ENCODE results near the gene JUP. TPM values are rescaled to one million over a fixed set of nuclear protein-coding genes. Genes with fewer than 3 reads are reported as not detected.

JUP gene
- total and polyA plus RNA-seq, 4 donors = 39.1 to 56.0 (median 44.2) TPM

DNA sequence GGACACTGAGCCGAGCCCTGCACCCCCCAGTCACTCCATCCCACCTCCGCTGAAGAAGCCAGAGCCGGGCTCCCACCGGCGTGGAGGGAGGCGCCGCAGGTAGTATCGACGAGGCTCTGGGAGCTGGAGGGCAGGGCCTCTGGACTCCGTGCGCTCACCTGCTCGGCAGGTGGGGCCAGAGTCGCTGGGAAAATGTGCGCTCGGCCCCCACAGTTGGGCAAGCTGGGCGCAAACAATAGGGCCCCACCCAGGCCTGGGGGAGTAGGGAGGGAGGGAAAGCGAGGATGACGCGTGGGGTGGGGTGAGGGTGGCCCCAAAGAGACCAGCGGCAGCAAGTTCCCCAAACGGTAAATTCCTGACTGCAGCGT lies 668 bp downstream of the JUP start:
- Histone ChIP-seq H3K4me3 (ENCODE audit: low read depth in 1 of 3, low read length in 3 of 3) (peak overlapping the region; percentile 71 to 94 (median 82)), H3K9me3 (ENCODE audit: control insufficient read depth in 4 of 4, low read length in 3 of 4) (no peaks in the 10 kb centered on the region), H3K4me1 (ENCODE audit: control insufficient read depth in 4 of 4, insufficient read depth in 4 of 4, low read length in 3 of 4) (peaks cover 8 to 33% (median 24%) of the 10 kb centered on the region in 4 donors), H3K27me3 (ENCODE audit: control insufficient read depth in 4 of 4, insufficient read depth in 4 of 4, low read length in 3 of 4) (no peaks in the 10 kb centered on the region), H3K36me3 (ENCODE audit: control insufficient read depth in 4 of 4, insufficient read depth in 3 of 4, low read depth in 1 of 4, low read length in 3 of 4) (no peaks in the 10 kb centered on the region), H3K9ac (ENCODE audit: low read depth in 1 of 2, low read length in 2 of 2) (peak overlapping the region; percentile 53 to 88), H3K27ac (ENCODE audit: low read depth in 1 of 2, low read length in 2 of 2) (peak overlapping the region; percentile 84 to 86)
- 1% methylated on average over 22 of the region's 22 CpGs for WGBS
- TF ChIP-seq REST (IDR thresholded peaks at IDR 0.05) (no peak), HNF4G (IDR thresholded peaks at IDR 0.05) (no peak), SP1 (IDR thresholded peaks at IDR 0.05) (no peak), JUND (IDR thresholded peaks at IDR 0.05) (no peak), RXRA (IDR thresholded peaks at IDR 0.05) (no peak), RAD21 (IDR thresholded peaks at IDR 0.05) (no peak), CTCF (IDR thresholded peaks at IDR 0.05; ENCODE audit: low read depth, low read length, missing input control) (no peak), GABPA (IDR thresholded peaks at IDR 0.05 in 1 of 2, conservative IDR thresholded peaks at IDR 0.05 in 1 of 2) (no peak), HNF4A (conservative IDR thresholded peaks at IDR 0.05) (no peak), ZBTB33 (IDR thresholded peaks at IDR 0.05) (no peak), MAX (IDR thresholded peaks at IDR 0.05) (no peak)
- TF ChIP-seq, protein P1, sequence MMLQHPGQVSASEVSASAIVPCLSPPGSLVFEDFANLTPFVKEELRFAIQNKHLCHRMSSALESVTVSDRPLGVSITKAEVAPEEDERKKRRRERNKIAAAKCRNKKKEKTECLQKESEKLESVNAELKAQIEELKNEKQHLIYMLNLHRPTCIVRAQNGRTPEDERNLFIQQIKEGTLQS (IDR thresholded peaks at IDR 0.05) = no peak
- DNase-seq (ENCODE audit: low spot score) = peak; percentile 45

- H3K36me3 ChIP-seq (ENCODE audit: control insufficient read depth in 4 of 4, insufficient read depth in 3 of 4, low read depth in 1 of 4, low read length in 3 of 4) = no peaks in the 10 kb centered on the region
- no peaks in the 10 kb centered on the region for H3K27me3 ChIP-seq (ENCODE audit: control insufficient read depth in 4 of 4, insufficient read depth in 4 of 4, low read length in 3 of 4)
- no peak for DNase-seq (ENCODE audit: low spot score)
- H3K4me3 ChIP-seq (ENCODE audit: low read depth in 1 of 3, low read length in 3 of 3) = peak overlapping the region; percentile 71 to 94 (median 82)
- H3K27ac ChIP-seq (ENCODE audit: low read depth in 1 of 2, low read length in 2 of 2) = peak overlapping the region; percentile 84 to 86
- H3K4me1 ChIP-seq (ENCODE audit: control insufficient read depth in 4 of 4, insufficient read depth in 4 of 4, low read length in 3 of 4) = peaks cover 8 to 33% (median 24%) of the 10 kb centered on the region in 4 donors
- 19% methylated on average over 13 of the region's 13 CpGs for WGBS
- H3K9ac ChIP-seq (ENCODE audit: low read depth in 1 of 2, low read length in 2 of 2) = peak overlapping the region; percentile 53 to 88
- H3K9me3 ChIP-seq (ENCODE audit: control insufficient read depth in 4 of 4, low read length in 3 of 4) = no peaks in the 10 kb centered on the region
- no peak for TF ChIP-seq YY1 (IDR thresholded peaks at IDR 0.05)
- no peak for TF ChIP-seq ZBTB33 (IDR thresholded peaks at IDR 0.05)
- TF ChIP-seq HNF4G (IDR thresholded peaks at IDR 0.05) = no peak
- TF ChIP-seq EGR1 (IDR thresholded peaks at IDR 0.05; ENCODE audit: low read depth in 2 of 2) = no peak
- no peak for TF ChIP-seq RXRA (IDR thresholded peaks at IDR 0.05)
- TF ChIP-seq SP1 (IDR thresholded peaks at IDR 0.05) = no peak
- TF ChIP-seq HNF4A (conservative IDR thresholded peaks at IDR 0.05) = no peak
- no peak for TF ChIP-seq MAX (IDR thresholded peaks at IDR 0.05)
- TF ChIP-seq REST (IDR thresholded peaks at IDR 0.05) = no peak
- TF ChIP-seq JUND (IDR thresholded peaks at IDR 0.05) = no peak
- no peak for TF ChIP-seq GABPA (IDR thresholded peaks at IDR 0.05 in 1 of 2, conservative IDR thresholded peaks at IDR 0.05 in 1 of 2)
Observed at GRCh38 chr17:41785091-41785858, 1.2 kb downstream of the JUP start.
